ENCODE results near the gene STAG1.

DNA sequence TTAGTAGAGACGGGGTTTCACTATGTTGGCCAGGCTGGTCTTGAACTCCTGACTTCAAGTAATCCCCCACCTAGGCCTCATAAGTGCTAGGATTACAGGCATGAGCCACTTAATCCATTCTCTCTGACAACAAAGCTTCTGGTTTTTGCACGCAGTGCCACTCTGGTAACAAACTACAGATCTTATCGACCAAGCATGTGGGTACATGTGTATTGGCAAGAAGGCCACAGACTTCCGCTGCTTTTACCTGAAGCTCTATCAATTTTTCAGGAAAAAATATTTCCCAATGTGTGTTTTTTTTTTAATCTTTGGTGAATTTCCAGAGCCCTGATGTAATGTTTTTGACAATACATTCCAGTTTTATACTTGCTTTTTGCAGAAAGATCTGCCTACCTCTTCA is 319.5 kb downstream of the STAG1 start:
- TF ChIP-seq, protein P1, sequence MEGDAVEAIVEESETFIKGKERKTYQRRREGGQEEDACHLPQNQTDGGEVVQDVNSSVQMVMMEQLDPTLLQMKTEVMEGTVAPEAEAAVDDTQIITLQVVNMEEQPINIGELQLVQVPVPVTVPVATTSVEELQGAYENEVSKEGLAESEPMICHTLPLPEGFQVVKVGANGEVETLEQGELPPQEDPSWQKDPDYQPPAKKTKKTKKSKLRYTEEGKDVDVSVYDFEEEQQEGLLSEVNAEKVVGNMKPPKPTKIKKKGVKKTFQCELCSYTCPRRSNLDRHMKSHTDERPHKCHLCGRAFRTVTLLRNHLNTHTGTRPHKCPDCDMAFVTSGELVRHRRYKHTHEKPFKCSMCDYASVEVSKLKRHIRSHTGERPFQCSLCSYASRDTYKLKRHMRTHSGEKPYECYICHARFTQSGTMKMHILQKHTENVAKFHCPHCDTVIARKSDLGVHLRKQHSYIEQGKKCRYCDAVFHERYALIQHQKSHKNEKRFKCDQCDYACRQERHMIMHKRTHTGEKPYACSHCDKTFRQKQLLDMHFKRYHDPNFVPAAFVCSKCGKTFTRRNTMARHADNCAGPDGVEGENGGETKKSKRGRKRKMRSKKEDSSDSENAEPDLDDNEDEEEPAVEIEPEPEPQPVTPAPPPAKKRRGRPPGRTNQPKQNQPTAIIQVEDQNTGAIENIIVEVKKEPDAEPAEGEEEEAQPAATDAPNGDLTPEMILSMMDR (IDR thresholded peaks at IDR 0.05; ENCODE audit: low read depth, low read length), result no peak
- no peak for TF ChIP-seq EZH2phosphoT487 (IDR thresholded peaks at IDR 0.05; ENCODE audit: low read depth)

Data from OCI-LY3 (cell line).